ENCODE measurements around the gene AK4.

The AK4 gene

GRCh38 chr1:65176591-65176990, 28.6 kb downstream of the AK4 start:
- no peak for DNase-seq (ENCODE audit: low read depth)

GRCh38 chr1:65177457-65177856, 29.5 kb downstream of the AK4 start:
- DNase-seq (ENCODE audit: low read depth): peak; percentile 58

GRCh38 chr1:65178235-65178634, 30.2 kb downstream of the AK4 start:
- DNase-seq (ENCODE audit: low read depth): no peak

GRCh38 chr1:65179148-65179547, 31.1 kb downstream of the AK4 start:
- no peak for DNase-seq (ENCODE audit: low read depth)

GRCh38 chr1:65180977-65181376, 33.0 kb downstream of the AK4 start:
- no peak for DNase-seq (ENCODE audit: low read depth)

- DNase-seq (ENCODE audit: low read depth): no peak
Measured at GRCh38 chr1:65182658-65183268, 34.8 kb downstream of the AK4 start.

GRCh38 chr1:65189576-65190115, 41.6 kb downstream of the AK4 start:
- DNase-seq (ENCODE audit: low read depth): no peak

- DNase-seq (ENCODE audit: low read depth): no peak
Measured at GRCh38 chr1:65190229-65190628, 42.2 kb downstream of the AK4 start.

GRCh38 chr1:65193129-65193695, 45.2 kb downstream of the AK4 start:
- DNase-seq (ENCODE audit: low read depth): no peak

GRCh38 chr1:65195495-65196417, 47.8 kb downstream of the AK4 start:
- DNase-seq (ENCODE audit: low read depth): peak; percentile 63

GRCh38 chr1:65196926-65197325, 48.9 kb downstream of the AK4 start:
- DNase-seq (ENCODE audit: low read depth): no peak

GRCh38 chr1:65197636-65198035, 49.6 kb downstream of the AK4 start:
- no peak for DNase-seq (ENCODE audit: low read depth)

- DNase-seq (ENCODE audit: low read depth): no peak
Measured at GRCh38 chr1:65198096-65198495, 50.1 kb downstream of the AK4 start.

- no peak for DNase-seq (ENCODE audit: low read depth)
Measured at GRCh38 chr1:65200411-65200810, 52.4 kb downstream of the AK4 start.

- no peak for DNase-seq (ENCODE audit: low read depth)
Measured at GRCh38 chr1:65206836-65207235, 58.8 kb downstream of the AK4 start.

GRCh38 chr1:65207317-65207716, 59.3 kb downstream of the AK4 start:
- no peak for DNase-seq (ENCODE audit: low read depth)

- DNase-seq (ENCODE audit: low read depth): no peak
Measured at GRCh38 chr1:65208563-65208973, 60.6 kb downstream of the AK4 start.

GRCh38 chr1:65209005-65209885, 61.2 kb downstream of the AK4 start:
- no peak for DNase-seq (ENCODE audit: low read depth)

- DNase-seq (ENCODE audit: low read depth): no peak
Measured at GRCh38 chr1:65210325-65210724, 62.3 kb downstream of the AK4 start.

GRCh38 chr1:65211331-65211730, 63.3 kb downstream of the AK4 start:
- DNase-seq (ENCODE audit: low read depth): no peak

- no peak for DNase-seq (ENCODE audit: low read depth)
Measured at GRCh38 chr1:65213271-65214023, 65.4 kb downstream of the AK4 start.
